Activated naive CD8-positive, alpha-beta T cell treated with anti-CD3 and anti-CD28 coated beads, Interleukin-2, amount 50 U/mL, for 24 hours (primary cell): Measurements from ENCODE around the gene RCBTB2.

Experiments
- ATAC-seq: fragments of 150-1000 bp; cut with Tn5 transposase; one replicate; pipeline ENCODE4 v1.10.0; 2021
- DNase-seq: peaks from one replicate; pipeline ENCODE4 v3.0.0; 2021
- H3K27ac Mint-ChIP-seq: one replicate; pipeline ENCODE4 v1.8.0; 2021; ENCODE audit warnings: mild to moderate bottlenecking, mixed read lengths
- H3K27me3 Mint-ChIP-seq: one replicate; pipeline ENCODE4 v1.8.0; 2021; ENCODE audit warnings: mixed read lengths
- H3K36me3 Mint-ChIP-seq: one replicate; pipeline ENCODE4 v1.8.0; 2021; ENCODE audit warnings: low read depth, mixed read lengths
- H3K4me1 Mint-ChIP-seq: one replicate; pipeline ENCODE4 v1.8.0; 2021; ENCODE audit warnings: mixed read lengths
- H3K4me3 Mint-ChIP-seq: one replicate; pipeline ENCODE4 v1.8.0; 2021; ENCODE audit warnings: mild to moderate bottlenecking, moderate library complexity, mixed read lengths
- H3K9me3 Mint-ChIP-seq: one replicate; pipeline ENCODE4 v1.8.0; 2021; ENCODE audit warnings: mixed read lengths

The RCBTB2 gene

GRCh38 chr13:48528720-48529119 lies 4.2 kb downstream of the RCBTB2 start:
- Mint-ChIP-seq H3K27me3 (peaks cover 2% of the 10 kb centered on the region), H3K9me3 (no peaks in the 10 kb centered on the region), H3K27ac (no peak overlapping the region), H3K4me1 (peaks cover 28% of the 10 kb centered on the region), H3K36me3 (peaks cover 5% of the 10 kb centered on the region), H3K4me3 (no peak overlapping the region)
- ATAC-seq (no peak), DNase-seq (no peak)

- DNase-seq = no peak
- Mint-ChIP-seq H3K27ac (no peak overlapping the region), H3K4me3 (no peak overlapping the region), H3K36me3 (peaks cover 5% of the 10 kb centered on the region), H3K27me3 (peaks cover 2% of the 10 kb centered on the region), H3K4me1 (peaks cover 22% of the 10 kb centered on the region), H3K9me3 (no peaks in the 10 kb centered on the region)
- no peak for ATAC-seq
Measured at GRCh38 chr13:48527955-48528354, 4.9 kb downstream of the RCBTB2 start.

- no peaks in the 10 kb centered on the region for H3K27me3 Mint-ChIP-seq
- no peaks in the 10 kb centered on the region for H3K36me3 Mint-ChIP-seq
- H3K9me3 Mint-ChIP-seq = no peaks in the 10 kb centered on the region
- no peak overlapping the region for H3K4me3 Mint-ChIP-seq
- H3K4me1 Mint-ChIP-seq = peaks cover 9% of the 10 kb centered on the region
- no peak overlapping the region for H3K27ac Mint-ChIP-seq
- no peak for DNase-seq
- ATAC-seq = no peak
Measured at GRCh38 chr13:48526286-48526685, 6.6 kb downstream of the RCBTB2 start.

- H3K4me3 Mint-ChIP-seq = no peak overlapping the region
- ATAC-seq (no peak), DNase-seq (no peak)
- H3K36me3 Mint-ChIP-seq = peaks cover 4% of the 10 kb centered on the region
- H3K9me3 Mint-ChIP-seq = no peaks in the 10 kb centered on the region
- no peaks in the 10 kb centered on the region for H3K4me1 Mint-ChIP-seq
- H3K27me3 Mint-ChIP-seq = no peaks in the 10 kb centered on the region
- H3K27ac Mint-ChIP-seq = no peak overlapping the region
Measured at GRCh38 chr13:48518083-48518482, 14.8 kb downstream of the RCBTB2 start.

- H3K36me3 Mint-ChIP-seq = peaks cover 4% of the 10 kb centered on the region
- no peak for DNase-seq
- ATAC-seq = no peak
- H3K4me1 Mint-ChIP-seq = no peaks in the 10 kb centered on the region
- no peaks in the 10 kb centered on the region for H3K9me3 Mint-ChIP-seq
- no peak overlapping the region for H3K27ac Mint-ChIP-seq
- H3K27me3 Mint-ChIP-seq = no peaks in the 10 kb centered on the region
- no peak overlapping the region for H3K4me3 Mint-ChIP-seq
Measured at GRCh38 chr13:48515732-48516131, 17.1 kb downstream of the RCBTB2 start.

GRCh38 chr13:48514793-48515192 lies 18.1 kb downstream of the RCBTB2 start:
- H3K9me3 Mint-ChIP-seq = no peaks in the 10 kb centered on the region
- ATAC-seq (no peak), DNase-seq (no peak)
- peaks cover 4% of the 10 kb centered on the region for H3K36me3 Mint-ChIP-seq
- no peaks in the 10 kb centered on the region for H3K27me3 Mint-ChIP-seq
- H3K4me1 Mint-ChIP-seq = peaks cover 4% of the 10 kb centered on the region
- no peak overlapping the region for H3K27ac Mint-ChIP-seq
- H3K4me3 Mint-ChIP-seq = no peak overlapping the region

GRCh38 chr13:48511621-48512230 lies 21.2 kb downstream of the RCBTB2 start:
- Mint-ChIP-seq H3K27me3 (peaks cover 2% of the 10 kb centered on the region), H3K9me3 (no peaks in the 10 kb centered on the region), H3K27ac (no peak overlapping the region), H3K4me1 (peaks cover 13% of the 10 kb centered on the region), H3K4me3 (no peak overlapping the region), H3K36me3 (peaks cover 4% of the 10 kb centered on the region)
- ATAC-seq = no peak
- no peak for DNase-seq

GRCh38 chr13:48510698-48511097 lies 22.2 kb downstream of the RCBTB2 start:
- H3K36me3 Mint-ChIP-seq = peaks cover 2% of the 10 kb centered on the region
- DNase-seq = no peak
- no peaks in the 10 kb centered on the region for H3K9me3 Mint-ChIP-seq
- H3K27ac Mint-ChIP-seq = no peak overlapping the region
- H3K4me3 Mint-ChIP-seq = no peak overlapping the region
- H3K27me3 Mint-ChIP-seq = peaks cover 3% of the 10 kb centered on the region
- no peak for ATAC-seq
- H3K4me1 Mint-ChIP-seq = peaks cover 23% of the 10 kb centered on the region

- no peaks in the 10 kb centered on the region for H3K36me3 Mint-ChIP-seq
- H3K4me3 Mint-ChIP-seq = no peak overlapping the region
Measured at GRCh38 chr13:48508011-48508410, 24.9 kb downstream of the RCBTB2 start.

GRCh38 chr13:48507021-48507420 lies 25.9 kb downstream of the RCBTB2 start:
- Mint-ChIP-seq H3K27ac (no peak overlapping the region), H3K36me3 (no peaks in the 10 kb centered on the region), H3K4me3 (no peak overlapping the region), H3K4me1 (peaks cover 50% of the 10 kb centered on the region), H3K9me3 (no peaks in the 10 kb centered on the region), H3K27me3 (peaks cover 3% of the 10 kb centered on the region)
- no peak for DNase-seq
- ATAC-seq = no peak

More at GRCh38 chr13:48508011-48508410, 24.9 kb downstream of the RCBTB2 start:
- Mint-ChIP-seq H3K27ac (no peak overlapping the region), H3K9me3 (no peaks in the 10 kb centered on the region), H3K27me3 (peaks cover 3% of the 10 kb centered on the region), H3K4me1 (peaks cover 47% of the 10 kb centered on the region)
- ATAC-seq = no peak
- no peak for DNase-seq

- H3K36me3 Mint-ChIP-seq = no peaks in the 10 kb centered on the region
- H3K4me3 Mint-ChIP-seq = peak overlapping the region; percentile 12
- ATAC-seq = no peak
Measured at GRCh38 chr13:48506092-48506701, 26.7 kb downstream of the RCBTB2 start.

GRCh38 chr13:48505597-48506091 lies 27.2 kb downstream of the RCBTB2 start:
- H3K4me1 Mint-ChIP-seq = peaks cover 55% of the 10 kb centered on the region
- DNase-seq (no peak), ATAC-seq (peak; percentile 88)
- H3K27ac Mint-ChIP-seq = peak overlapping the region; percentile 85
- H3K4me3 Mint-ChIP-seq = peak overlapping the region; percentile 59
- H3K36me3 Mint-ChIP-seq = no peaks in the 10 kb centered on the region
- H3K9me3 Mint-ChIP-seq = no peaks in the 10 kb centered on the region
- H3K27me3 Mint-ChIP-seq = peaks cover 3% of the 10 kb centered on the region

More at GRCh38 chr13:48506092-48506701, 26.7 kb downstream of the RCBTB2 start:
- Mint-ChIP-seq H3K9me3 (no peaks in the 10 kb centered on the region), H3K4me1 (peaks cover 50% of the 10 kb centered on the region), H3K27ac (peak overlapping the region; percentile 85), H3K27me3 (peaks cover 3% of the 10 kb centered on the region)
- no peak for DNase-seq

GRCh38 chr13:48505012-48505411 lies 27.9 kb downstream of the RCBTB2 start:
- DNase-seq (no peak), ATAC-seq (no peak)
- Mint-ChIP-seq H3K9me3 (no peaks in the 10 kb centered on the region), H3K27me3 (peaks cover 3% of the 10 kb centered on the region), H3K4me3 (peak overlapping the region; percentile 59), H3K36me3 (no peaks in the 10 kb centered on the region), H3K4me1 (peaks cover 56% of the 10 kb centered on the region), H3K27ac (peak overlapping the region; percentile 85)

GRCh38 chr13:48504606-48505005 lies 28.3 kb downstream of the RCBTB2 start:
- no peak for DNase-seq
- no peak overlapping the region for H3K4me3 Mint-ChIP-seq
- H3K9me3 Mint-ChIP-seq = no peaks in the 10 kb centered on the region
- no peaks in the 10 kb centered on the region for H3K36me3 Mint-ChIP-seq
- peaks cover 54% of the 10 kb centered on the region for H3K4me1 Mint-ChIP-seq
- ATAC-seq = no peak
- H3K27ac Mint-ChIP-seq = peak overlapping the region; percentile 85
- H3K27me3 Mint-ChIP-seq = peaks cover 3% of the 10 kb centered on the region

GRCh38 chr13:48502601-48503319 lies 30.1 kb downstream of the RCBTB2 start:
- Mint-ChIP-seq H3K4me1 (peaks cover 54% of the 10 kb centered on the region), H3K27ac (no peak overlapping the region), H3K27me3 (peaks cover 5% of the 10 kb centered on the region), H3K4me3 (no peak overlapping the region), H3K36me3 (peaks cover 2% of the 10 kb centered on the region), H3K9me3 (no peaks in the 10 kb centered on the region)
- no peak for ATAC-seq
- DNase-seq = no peak
